Measurements from ENCODE around the gene SRSF8.
"Not testable (repeated sequence)": the region's sequence is repeated elsewhere in the genome, so short reads cannot be mapped to it uniquely, and the experiment has no call there.

SRSF8 gene

GRCh38 chr11:95045812-95046211 is 20.9 kb upstream of the SRSF8 start:
- no peaks in the 10 kb centered on the region for H3K36me3 ChIP-seq (ENCODE audit: insufficient read depth, low read length)
- H2AFZ ChIP-seq (ENCODE audit: low read length, unreplicated experiment), result no peak overlapping the region
- no peak overlapping the region for H3K27ac ChIP-seq (ENCODE audit: low read depth, low read length)
- H3K4me1 ChIP-seq (ENCODE audit: control insufficient read depth, insufficient read depth, low read length, unreplicated experiment), result no peaks in the 10 kb centered on the region
- peaks cover 52% of the 10 kb centered on the region for H3K27me3 ChIP-seq (ENCODE audit: insufficient read depth, low read length)
- no peaks in the 10 kb centered on the region for H3K79me2 ChIP-seq (ENCODE audit: control insufficient read depth, insufficient read depth, low read length, unreplicated experiment)
- H3K4me3 ChIP-seq (ENCODE audit: low read depth, low read length), result no peak overlapping the region

- H3K36me3 ChIP-seq (ENCODE audit: insufficient read depth, low read length); H3K4me3 ChIP-seq (ENCODE audit: low read depth, low read length); H3K4me1 ChIP-seq (ENCODE audit: control insufficient read depth, insufficient read depth, low read length, unreplicated experiment); H3K79me2 ChIP-seq (ENCODE audit: control insufficient read depth, insufficient read depth, low read length, unreplicated experiment); H3K27ac ChIP-seq (ENCODE audit: low read depth, low read length); H2AFZ ChIP-seq (ENCODE audit: low read length, unreplicated experiment): not testable (repeated sequence)
- peaks cover 34% of the 10 kb centered on the region for H3K27me3 ChIP-seq (ENCODE audit: insufficient read depth, low read length)
Observed at GRCh38 chr11:95049122-95049521, 17.6 kb upstream of the SRSF8 start, which contains the start of gene KDM4F. Gene KDM4F, plus strand, starts transcription at chr11:95049422.

- peaks cover 28% of the 10 kb centered on the region; the same call in 1 of the 2 replicates for H3K27me3 ChIP-seq (ENCODE audit: insufficient read depth, low read length)
Observed at GRCh38 chr11:95050595-95051202, 16.0 kb upstream of the SRSF8 start.

GRCh38 chr11:95054356-95054755 is 12.4 kb upstream of the SRSF8 start:
- Histone ChIP-seq H2AFZ (ENCODE audit: low read length, unreplicated experiment) (no peak overlapping the region), H3K79me2 (ENCODE audit: control insufficient read depth, insufficient read depth, low read length, unreplicated experiment) (no peaks in the 10 kb centered on the region), H3K36me3 (ENCODE audit: insufficient read depth, low read length) (no peaks in the 10 kb centered on the region), H3K4me3 (ENCODE audit: low read depth, low read length) (no peak overlapping the region), H3K27ac (ENCODE audit: low read depth, low read length) (no peak overlapping the region), H3K4me1 (ENCODE audit: control insufficient read depth, insufficient read depth, low read length, unreplicated experiment) (no peaks in the 10 kb centered on the region), H3K27me3 (ENCODE audit: insufficient read depth, low read length) (peaks cover 11% of the 10 kb centered on the region)

More at GRCh38 chr11:95050595-95051202, 16.0 kb upstream of the SRSF8 start:
- Histone ChIP-seq H3K79me2 (ENCODE audit: control insufficient read depth, insufficient read depth, low read length, unreplicated experiment) (no peaks in the 10 kb centered on the region), H3K4me3 (ENCODE audit: low read depth, low read length) (no peak overlapping the region), H3K36me3 (ENCODE audit: insufficient read depth, low read length) (no peaks in the 10 kb centered on the region), H3K4me1 (ENCODE audit: control insufficient read depth, insufficient read depth, low read length, unreplicated experiment) (no peaks in the 10 kb centered on the region), H3K27ac (ENCODE audit: low read depth, low read length) (no peak overlapping the region), H2AFZ (ENCODE audit: low read length, unreplicated experiment) (no peak overlapping the region)

- H3K36me3 ChIP-seq (ENCODE audit: insufficient read depth, low read length), result no peaks in the 10 kb centered on the region
- H3K4me1 ChIP-seq (ENCODE audit: control insufficient read depth, insufficient read depth, low read length, unreplicated experiment), result no peaks in the 10 kb centered on the region
- no peak overlapping the region for H3K27ac ChIP-seq (ENCODE audit: low read depth, low read length)
- H3K27me3 ChIP-seq (ENCODE audit: insufficient read depth, low read length), result peaks cover 14% of the 10 kb centered on the region
- H2AFZ ChIP-seq (ENCODE audit: low read length, unreplicated experiment), result no peak overlapping the region
- H3K4me3 ChIP-seq (ENCODE audit: low read depth, low read length), result no peak overlapping the region
- H3K79me2 ChIP-seq (ENCODE audit: control insufficient read depth, insufficient read depth, low read length, unreplicated experiment), result no peaks in the 10 kb centered on the region
Observed at GRCh38 chr11:95055283-95055897, 11.3 kb upstream of the SRSF8 start.

DNA sequence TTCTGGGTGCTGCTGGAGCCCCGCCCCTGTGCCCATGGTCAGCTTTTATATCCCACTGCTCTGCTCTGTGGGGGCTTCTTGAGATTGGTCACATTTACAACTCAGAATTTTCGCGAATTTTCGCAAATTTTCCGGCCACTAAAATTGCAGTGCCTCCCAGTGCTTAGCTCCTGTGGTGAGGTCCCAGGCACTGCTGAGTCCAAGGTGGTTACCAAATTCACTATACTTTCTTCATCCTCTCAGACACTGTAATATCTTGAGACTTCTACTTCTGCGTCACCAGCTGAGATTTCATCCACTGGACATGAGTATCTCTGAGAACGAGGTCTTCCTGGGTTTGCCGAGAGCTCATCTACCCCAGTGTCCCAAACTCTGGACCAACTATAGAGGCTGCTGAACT is 8.8 kb upstream of the SRSF8 start:
- no peak overlapping the region for H3K4me3 ChIP-seq (ENCODE audit: low read depth, low read length)
- H3K4me1 ChIP-seq (ENCODE audit: control insufficient read depth, insufficient read depth, low read length, unreplicated experiment), result no peaks in the 10 kb centered on the region
- no peak overlapping the region for H2AFZ ChIP-seq (ENCODE audit: low read length, unreplicated experiment)
- H3K36me3 ChIP-seq (ENCODE audit: insufficient read depth, low read length), result no peaks in the 10 kb centered on the region
- H3K79me2 ChIP-seq (ENCODE audit: control insufficient read depth, insufficient read depth, low read length, unreplicated experiment), result no peaks in the 10 kb centered on the region
- H3K27me3 ChIP-seq (ENCODE audit: insufficient read depth, low read length), result peaks cover 22% of the 10 kb centered on the region
- no peak overlapping the region for H3K27ac ChIP-seq (ENCODE audit: low read depth, low read length)

DNA sequence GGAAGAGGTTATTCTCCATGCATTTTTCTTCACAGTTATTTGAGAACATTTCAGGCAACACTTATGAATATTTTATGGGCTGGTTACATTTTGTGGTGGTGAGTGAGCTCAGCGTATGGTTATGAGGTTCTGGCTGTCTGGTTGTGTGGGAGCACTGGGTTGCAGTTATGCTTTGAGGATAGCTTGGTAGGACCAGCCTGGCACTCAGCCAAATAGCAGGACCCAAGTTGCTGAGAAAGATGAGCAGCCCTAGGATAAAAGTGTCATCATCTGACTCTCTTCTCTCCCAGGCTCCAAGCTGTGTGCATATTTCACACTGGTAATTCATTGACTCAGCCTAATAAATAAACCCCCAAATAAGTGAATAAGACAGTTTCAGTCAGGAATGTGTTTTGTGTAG is 8.1 kb upstream of the SRSF8 start:
- no peak overlapping the region for H3K27ac ChIP-seq (ENCODE audit: low read depth, low read length)

DNA sequence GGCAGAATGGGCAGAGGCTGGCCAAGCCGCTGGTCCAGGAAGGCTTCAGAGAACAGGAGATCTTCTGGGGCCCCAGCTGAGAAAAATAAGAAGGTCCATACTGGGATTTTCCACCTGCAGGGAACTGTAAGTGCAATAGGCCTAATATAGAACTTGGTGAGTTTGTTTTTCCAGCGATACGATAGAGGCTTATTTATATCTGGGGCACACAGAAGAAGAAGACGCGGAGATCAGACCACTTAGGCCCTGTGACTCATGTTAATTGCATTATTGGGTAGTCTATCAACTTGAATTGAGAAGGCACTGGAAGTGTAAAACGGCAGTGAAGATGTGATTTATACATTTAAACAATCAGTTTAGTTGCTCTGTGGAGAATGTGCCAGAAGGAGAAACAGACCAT is 7.7 kb upstream of the SRSF8 start:
- no peak overlapping the region for H3K4me3 ChIP-seq (ENCODE audit: low read depth, low read length)
- no peak overlapping the region for H2AFZ ChIP-seq (ENCODE audit: low read length, unreplicated experiment)
- H3K27me3 ChIP-seq (ENCODE audit: insufficient read depth, low read length), result peaks cover 22% of the 10 kb centered on the region
- no peaks in the 10 kb centered on the region for H3K4me1 ChIP-seq (ENCODE audit: control insufficient read depth, insufficient read depth, low read length, unreplicated experiment)
- no peak overlapping the region for H3K27ac ChIP-seq (ENCODE audit: low read depth, low read length)
- no peaks in the 10 kb centered on the region for H3K36me3 ChIP-seq (ENCODE audit: insufficient read depth, low read length)
- H3K79me2 ChIP-seq (ENCODE audit: control insufficient read depth, insufficient read depth, low read length, unreplicated experiment), result no peaks in the 10 kb centered on the region

More for the DNA sequence above, 8.1 kb upstream of the SRSF8 start:
- H2AFZ ChIP-seq (ENCODE audit: low read length, unreplicated experiment), result no peak overlapping the region
- H3K4me3 ChIP-seq (ENCODE audit: low read depth, low read length), result no peak overlapping the region
- H3K4me1 ChIP-seq (ENCODE audit: control insufficient read depth, insufficient read depth, low read length, unreplicated experiment), result no peaks in the 10 kb centered on the region
- H3K27me3 ChIP-seq (ENCODE audit: insufficient read depth, low read length), result peaks cover 22% of the 10 kb centered on the region
- H3K36me3 ChIP-seq (ENCODE audit: insufficient read depth, low read length), result no peaks in the 10 kb centered on the region
- H3K79me2 ChIP-seq (ENCODE audit: control insufficient read depth, insufficient read depth, low read length, unreplicated experiment), result no peaks in the 10 kb centered on the region

GRCh38 chr11:95065336-95065735 is 1.4 kb upstream of the SRSF8 start:
- Histone ChIP-seq H3K36me3 (ENCODE audit: insufficient read depth, low read length) (no peaks in the 10 kb centered on the region), H3K27me3 (ENCODE audit: insufficient read depth, low read length) (peaks cover 8% of the 10 kb centered on the region; the same call in 1 of the 2 replicates), H2AFZ (ENCODE audit: low read length, unreplicated experiment) (no peak overlapping the region), H3K27ac (ENCODE audit: low read depth, low read length) (no peak overlapping the region), H3K4me1 (ENCODE audit: control insufficient read depth, insufficient read depth, low read length, unreplicated experiment) (peaks cover 10% of the 10 kb centered on the region), H3K79me2 (ENCODE audit: control insufficient read depth, insufficient read depth, low read length, unreplicated experiment) (peaks cover 21% of the 10 kb centered on the region), H3K4me3 (ENCODE audit: low read depth, low read length) (no peak overlapping the region)

DNA sequence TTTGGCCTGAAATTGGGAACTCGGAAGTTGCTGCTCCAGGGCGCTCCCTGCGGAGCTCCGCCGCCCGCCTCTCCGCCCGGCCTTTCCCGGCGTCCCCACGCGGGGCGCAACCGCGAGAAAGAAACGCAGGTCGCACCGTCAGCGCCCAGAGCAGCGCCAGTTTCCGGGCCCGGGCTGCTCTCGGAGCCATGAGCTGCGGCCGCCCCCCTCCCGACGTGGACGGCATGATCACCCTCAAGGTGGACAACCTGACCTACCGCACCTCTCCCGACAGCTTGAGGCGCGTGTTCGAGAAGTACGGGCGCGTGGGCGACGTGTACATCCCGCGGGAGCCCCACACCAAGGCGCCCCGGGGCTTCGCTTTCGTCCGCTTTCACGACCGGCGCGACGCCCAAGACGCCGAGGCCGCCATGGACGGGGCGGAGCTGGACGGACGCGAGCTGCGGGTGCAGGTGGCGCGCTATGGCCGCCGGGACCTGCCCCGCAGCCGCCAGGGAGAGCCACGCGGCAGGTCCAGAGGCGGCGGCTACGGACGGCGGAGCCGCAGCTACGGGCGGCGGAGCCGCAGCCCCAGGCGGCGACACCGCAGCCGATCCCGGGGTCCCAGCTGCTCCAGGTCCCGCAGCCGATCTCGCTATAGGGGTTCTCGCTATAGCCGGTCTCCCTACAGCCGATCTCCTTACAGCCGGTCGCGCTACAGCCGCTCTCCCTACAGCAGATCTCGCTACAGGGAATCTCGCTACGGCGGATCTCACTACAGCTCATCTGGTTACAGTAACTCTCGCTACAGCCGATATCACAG is 521 bp downstream of the SRSF8 start:
- Histone ChIP-seq H3K27me3 (ENCODE audit: insufficient read depth, low read length) (no peaks in the 10 kb centered on the region), H3K4me1 (ENCODE audit: control insufficient read depth, insufficient read depth, low read length, unreplicated experiment) (peaks cover 10% of the 10 kb centered on the region), H3K79me2 (ENCODE audit: control insufficient read depth, insufficient read depth, low read length, unreplicated experiment) (peaks cover 24% of the 10 kb centered on the region), H3K36me3 (ENCODE audit: insufficient read depth, low read length) (no peaks in the 10 kb centered on the region), H3K4me3 (ENCODE audit: low read depth, low read length) (peak overlapping the region; percentile 89), H3K27ac (ENCODE audit: low read depth, low read length) (peak overlapping the region; percentile 61), H2AFZ (ENCODE audit: low read length, unreplicated experiment) (peak overlapping the region; percentile 70)

Measured in ACC112 (cell line).